ENCODE measurements around the gene GVQW3.
"Not testable (repeated sequence)": the region's sequence is repeated elsewhere in the genome, so short reads cannot be mapped to it uniquely, and the experiment has no call there.

GVQW3 gene

DNA sequence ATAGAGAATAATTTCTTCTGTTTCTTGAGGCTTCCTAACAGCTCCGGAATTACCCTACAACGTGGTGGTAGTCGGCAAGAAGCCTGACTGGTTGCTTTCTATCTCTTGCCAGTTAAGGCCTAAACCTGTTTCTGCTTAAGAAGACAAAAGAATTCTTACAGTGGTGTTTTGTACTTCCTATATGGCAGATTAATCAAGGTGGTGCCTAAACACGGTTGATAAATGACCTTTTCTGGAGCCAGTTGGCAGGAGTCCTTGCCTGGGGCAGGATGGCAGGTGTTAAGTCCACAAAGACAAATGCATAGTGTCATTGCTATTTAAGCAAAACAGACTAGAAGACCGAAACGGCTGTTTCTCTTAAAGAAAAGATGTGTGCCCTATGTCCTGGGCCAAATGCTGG lies 9.9 kb downstream of the GVQW3 start:
- no peak for DNase-seq

DNA sequence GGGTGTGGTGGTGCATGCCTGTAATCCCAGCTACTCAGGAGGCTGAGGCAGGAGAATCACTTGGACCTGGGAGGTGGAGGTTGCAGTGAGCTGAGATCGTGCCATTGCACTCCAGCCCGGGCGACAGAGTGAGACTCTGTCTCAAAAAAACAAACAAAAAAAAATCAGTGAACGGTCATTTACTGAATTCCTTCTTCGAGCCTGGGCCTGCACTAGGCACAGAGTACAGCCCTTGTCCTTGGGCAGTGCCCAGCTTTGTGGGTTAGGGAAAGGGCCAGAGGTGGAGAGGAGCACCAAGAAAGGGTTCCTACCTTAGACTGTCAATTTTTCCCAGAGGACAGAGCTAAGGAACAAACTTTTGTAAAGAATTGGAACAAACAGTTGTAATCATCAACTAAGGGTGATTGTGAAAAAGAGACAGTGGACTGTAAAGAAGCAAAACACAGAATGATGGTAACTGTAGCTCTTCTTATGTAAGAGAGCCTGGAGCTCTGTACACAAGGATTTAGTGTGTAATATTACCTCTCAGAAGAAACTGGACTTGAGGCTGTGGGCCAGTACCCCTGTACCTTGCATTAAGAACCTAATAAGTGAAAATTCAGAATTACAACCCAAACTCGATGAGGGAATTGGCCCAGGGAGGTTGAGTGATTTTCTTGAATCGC lies 10.8 kb downstream of the GVQW3 start:
- DNase-seq, result no peak

DNA sequence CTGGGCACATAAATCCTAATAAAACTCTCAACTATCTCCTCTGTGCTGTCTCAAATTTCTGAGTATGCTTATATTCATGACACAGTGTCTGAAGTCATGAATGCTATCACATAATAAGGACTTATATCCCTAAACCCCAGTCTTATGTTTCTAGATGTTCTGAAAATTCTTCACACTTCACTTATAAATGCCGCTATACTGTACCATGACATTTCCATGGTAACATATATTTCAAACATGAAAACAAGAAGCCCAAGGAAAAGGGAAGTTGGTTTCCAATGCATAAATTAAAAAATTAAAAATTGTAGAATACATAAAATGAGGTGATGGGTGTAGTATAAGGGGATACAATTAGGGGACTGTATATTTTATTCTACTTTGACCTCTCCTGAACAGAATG lies 11.7 kb downstream of the GVQW3 start:
- no peak for DNase-seq

DNA sequence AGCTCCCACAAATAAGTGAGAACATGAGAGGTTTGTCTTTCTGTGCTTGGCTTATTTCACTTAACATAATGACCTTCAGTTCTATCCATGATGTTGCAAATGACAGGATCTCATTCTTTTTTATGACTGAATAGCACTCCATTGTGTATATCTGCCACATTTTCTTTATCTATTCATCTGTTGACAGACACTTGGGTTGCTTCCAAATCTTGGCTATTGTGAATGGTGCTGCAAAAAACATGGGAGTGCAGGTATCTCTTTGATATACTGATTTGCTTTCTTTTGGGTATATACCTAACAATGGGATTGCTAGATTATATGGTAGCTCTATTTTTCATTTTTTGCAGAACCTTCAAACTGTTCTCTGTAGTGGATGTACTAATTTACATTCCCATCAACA lies 13.3 kb downstream of the GVQW3 start:
- no peak for DNase-seq

DNA sequence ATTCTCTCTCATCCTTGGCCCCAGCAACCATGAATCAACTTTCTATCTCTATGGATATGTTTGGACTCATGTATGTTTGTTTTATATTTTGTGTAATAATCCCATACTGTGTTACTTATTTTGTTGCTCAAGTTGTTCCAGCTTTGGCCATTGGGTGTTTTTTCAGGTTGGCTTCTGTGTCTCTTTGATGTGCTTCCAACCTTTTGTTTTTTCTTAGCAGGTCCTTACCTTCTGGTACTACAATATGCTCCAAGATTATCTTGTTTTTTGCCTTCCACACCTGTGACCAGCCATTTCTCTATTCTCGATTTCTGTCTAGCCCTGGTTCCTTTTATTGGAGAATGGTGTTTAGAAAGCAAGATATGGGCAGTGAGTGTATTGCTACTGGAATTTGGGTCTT lies 14.2 kb downstream of the GVQW3 start:
- DNase-seq, result no peak

- no peak for DNase-seq
These were observed 16.3 kb downstream of the GVQW3 start for GRCh38 chr11:76397383-76397782.

DNA sequence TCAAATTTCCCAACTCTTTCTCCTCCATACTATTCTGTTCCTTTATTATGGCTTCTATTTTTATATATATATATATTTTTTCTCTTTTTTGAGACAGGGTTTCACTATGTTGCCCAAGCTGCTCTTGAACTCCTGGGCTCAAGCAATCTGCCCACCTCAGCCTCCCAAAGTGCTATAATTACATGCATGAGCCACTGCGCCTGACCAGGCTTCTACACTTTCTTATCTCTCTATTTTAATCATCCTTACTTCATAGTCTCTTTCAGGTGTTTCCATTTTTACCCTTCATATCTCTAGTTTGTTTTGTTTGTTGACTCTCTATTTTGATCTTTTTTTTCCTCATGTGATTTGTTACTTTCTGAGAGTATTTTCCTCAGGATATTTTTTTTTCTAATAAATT lies 19.8 kb downstream of the GVQW3 start:
- no peak for DNase-seq

DNA sequence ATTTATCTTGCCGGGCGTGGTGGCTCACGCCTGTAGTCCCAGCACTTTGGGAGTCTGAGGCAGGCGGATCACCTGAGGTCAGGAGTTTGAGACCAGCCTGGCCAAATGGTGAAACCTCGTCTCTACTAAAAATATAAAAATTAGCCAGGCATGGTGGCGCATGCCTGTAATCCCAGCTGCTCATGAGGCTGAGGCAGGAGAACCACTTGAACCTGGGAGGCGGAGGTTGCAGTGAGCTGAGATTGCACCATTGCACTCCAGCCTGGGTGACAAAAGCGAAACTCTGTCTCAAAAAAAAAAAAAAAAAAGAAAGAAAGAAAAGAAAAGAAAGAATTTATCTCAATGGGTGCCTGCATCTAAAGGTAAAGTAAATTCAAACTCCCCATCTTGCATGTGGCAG lies 20.4 kb downstream of the GVQW3 start:
- DNase-seq, result not testable (repeated sequence)

DNA sequence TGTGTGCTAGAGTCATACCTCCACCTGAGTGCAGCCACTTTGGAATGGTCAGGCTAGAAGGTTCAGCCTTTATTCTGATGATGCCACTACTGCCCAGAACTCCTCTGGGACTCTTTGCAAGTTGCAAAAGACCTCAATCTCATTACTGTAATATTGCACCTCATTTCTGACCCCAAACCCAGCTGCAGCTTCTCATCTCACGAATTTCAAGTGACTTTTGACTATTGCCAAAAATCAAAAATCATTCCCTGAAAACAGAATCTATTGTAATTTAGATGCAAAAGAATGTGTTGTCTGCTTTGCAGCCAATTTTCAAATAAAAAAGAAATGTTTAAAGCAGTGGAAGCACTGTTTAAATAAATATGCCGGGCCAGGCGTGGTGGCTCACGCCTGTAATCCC lies 25.2 kb downstream of the GVQW3 start:
- no peak for DNase-seq

GRCh38 chr11:76408171-76408965 lies 27.2 kb downstream of the GVQW3 start:
- DNase-seq, result no peak

GRCh38 chr11:76410851-76411357 lies 29.8 kb downstream of the GVQW3 start:
- no peak for DNase-seq

- no peak for DNase-seq
These were observed 34.0 kb downstream of the GVQW3 start for GRCh38 chr11:76415073-76415472.

DNA sequence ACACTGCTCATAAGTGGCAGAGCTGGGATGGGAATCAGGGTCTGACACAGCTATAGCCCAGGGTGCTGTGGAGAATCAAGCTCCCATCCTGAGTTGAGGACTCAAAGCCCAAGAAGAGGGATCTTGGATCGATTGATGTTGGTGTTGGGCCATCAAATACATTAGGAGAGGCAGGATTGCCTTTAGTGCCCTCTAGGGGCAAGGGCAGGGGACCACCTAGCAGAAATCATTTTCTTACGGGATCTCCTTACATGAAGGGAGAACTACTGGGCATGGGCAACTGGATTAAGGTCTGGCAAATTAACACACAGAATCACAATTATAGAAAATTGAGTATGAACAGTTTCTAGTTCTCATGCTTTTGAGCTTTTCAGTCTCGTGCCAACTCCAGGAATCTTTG lies 38.8 kb downstream of the GVQW3 start:
- DNase-seq, result no peak

GRCh38 chr11:76424379-76424778 lies 43.3 kb downstream of the GVQW3 start:
- DNase-seq, result no peak

- no peak for DNase-seq
These were observed 43.8 kb downstream of the GVQW3 start for GRCh38 chr11:76424891-76425290.

DNA sequence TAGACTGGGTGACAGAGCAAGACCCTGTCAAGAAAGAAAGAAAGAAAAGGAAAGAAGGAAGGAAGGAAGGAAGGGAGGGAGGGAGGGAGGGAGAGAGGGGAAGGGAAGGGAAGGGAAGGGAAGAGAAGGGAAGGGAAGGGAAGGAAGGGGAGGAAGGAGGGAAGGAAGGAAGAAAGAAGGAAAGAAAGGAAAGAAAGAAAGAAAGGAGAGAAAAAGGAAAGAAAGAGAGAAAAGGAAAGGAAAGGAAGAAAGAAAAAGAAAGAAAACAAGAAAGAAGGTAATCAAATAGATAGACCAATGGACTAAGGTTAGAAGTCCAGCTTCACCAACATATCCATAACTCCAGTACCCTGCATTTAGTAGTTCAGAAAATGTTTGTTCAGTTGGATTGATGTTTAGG lies 45.5 kb downstream of the GVQW3 start:
- DNase-seq, result no peak

DNA sequence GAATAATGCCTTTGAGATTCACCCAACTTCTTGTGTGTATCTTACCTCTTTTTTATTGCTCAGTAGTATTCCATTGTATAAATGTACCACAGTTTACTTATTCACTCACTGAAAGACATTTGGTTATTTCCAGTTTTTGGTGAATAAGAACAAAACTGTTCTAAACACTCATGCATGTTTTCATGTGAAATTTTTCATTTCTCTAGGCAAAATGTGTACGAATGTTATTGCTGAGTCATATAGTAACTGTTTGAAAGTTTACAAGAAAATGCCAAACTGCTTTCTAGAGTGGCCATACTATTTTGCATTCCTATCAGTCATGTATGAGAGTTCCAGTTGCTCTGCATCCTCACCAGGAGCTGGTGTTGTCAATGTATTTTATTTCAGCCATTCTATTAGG lies 54.9 kb downstream of the GVQW3 start:
- no peak for DNase-seq

DNA sequence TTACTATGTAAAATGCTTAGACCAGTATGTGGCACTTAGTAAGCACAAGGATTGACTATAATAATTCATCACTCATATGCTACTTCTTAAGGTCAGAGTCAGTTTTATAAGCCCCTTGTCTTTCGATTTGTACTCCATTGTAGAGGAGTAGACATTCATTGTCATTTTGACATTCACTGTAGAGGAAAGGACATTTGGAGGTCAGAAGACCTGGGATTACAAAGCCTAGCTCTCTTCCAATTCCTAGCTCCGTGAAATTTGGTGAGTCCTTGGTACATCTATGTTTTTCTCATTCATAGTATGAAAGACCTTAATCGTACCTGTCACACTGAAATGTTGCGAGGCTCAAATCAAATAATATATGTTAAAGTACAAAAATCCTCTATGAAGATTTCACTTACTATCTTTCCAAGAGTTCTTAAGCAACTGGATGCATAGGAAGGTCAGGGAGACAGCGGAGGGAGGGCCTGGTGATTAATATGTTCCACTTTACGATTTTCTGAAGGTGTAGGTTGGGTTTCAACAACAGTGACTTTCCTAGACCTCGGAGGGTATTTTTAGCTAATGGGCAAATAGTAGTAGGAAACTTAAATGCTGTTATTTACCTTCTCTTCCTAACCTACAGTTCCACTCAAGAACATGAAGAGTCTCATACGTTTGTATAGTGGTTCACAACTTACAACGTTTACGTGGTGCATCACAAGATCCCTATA lies 62.3 kb downstream of the GVQW3 start:
- no peak for DNase-seq

DNA sequence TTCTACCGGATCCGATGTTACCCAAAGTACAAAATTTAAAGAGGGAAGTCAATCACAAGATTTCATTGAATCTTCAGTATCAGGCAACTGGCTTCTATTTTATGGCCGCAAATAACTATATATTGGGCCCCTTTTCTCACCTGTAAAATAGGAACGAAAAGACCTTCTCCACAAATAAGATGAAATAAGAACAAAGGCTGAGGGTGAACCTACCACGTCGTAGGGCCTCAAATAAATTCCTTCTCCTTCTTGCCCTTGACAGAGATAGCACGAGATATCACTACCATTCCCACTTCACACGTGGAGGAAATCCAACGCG lies 62.9 kb downstream of the GVQW3 start:
- no peak for DNase-seq

DNA sequence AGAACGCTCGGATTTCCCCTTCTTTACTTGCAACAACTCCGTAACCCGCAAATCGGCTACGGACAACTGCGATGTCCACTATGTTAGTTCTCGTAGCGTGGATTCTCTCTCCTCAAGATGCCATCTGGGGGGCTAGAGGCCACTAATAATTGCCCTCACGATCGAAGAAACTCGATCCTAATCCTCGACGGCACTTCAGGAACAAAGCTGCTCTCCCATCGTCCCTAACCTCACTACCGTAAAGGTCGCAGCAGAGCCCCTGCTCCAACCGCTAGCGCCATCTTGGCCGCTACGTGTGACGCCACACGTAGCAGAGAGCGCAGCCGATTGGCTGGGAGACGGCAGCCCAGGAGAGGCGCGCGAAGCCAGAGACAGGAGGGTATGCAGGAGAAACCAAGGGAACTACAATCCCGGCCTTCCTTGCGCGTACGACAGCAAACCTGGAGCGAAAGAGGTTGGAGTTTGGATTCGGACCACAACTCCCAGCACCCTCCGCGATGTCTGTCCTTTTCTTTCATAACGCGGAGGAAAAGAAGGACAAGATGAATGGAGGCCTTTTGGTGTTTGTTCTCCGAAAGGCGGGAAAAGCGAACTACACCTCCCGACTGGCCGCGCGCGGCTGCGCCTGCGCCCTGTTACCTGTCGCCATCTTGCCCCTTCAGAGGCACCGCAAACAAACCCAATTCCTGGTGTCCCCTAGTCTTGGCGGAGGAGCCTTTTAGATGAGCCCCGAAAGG lies 63.4 kb downstream of the GVQW3 start, which contains the start of gene EMSY:
EMSY (plus strand) TSS at position 635 of the 737 bp plus-strand sequence. CDS start 1,921 bp downstream, outside the sequence.
- DNase-seq, result peak; percentile 98

- DNase-seq, result peak; percentile 38
These were observed 64.3 kb downstream of the GVQW3 start for GRCh38 chr11:76445121-76446084.

GRCh38 chr11:76448506-76448905 lies 67.4 kb downstream of the GVQW3 start:
- no peak for DNase-seq

Measured in GF-D8 (cell line).